Breast epithelium (tissue), 3 donors: Measurements from ENCODE around the gene TAF4B.
"Not testable (repeated sequence)": the region's sequence is repeated elsewhere in the genome, so short reads cannot be mapped to it uniquely, and the experiment has no call there.

Experiments used
- CTCF ChIP-seq, 3 donors: fragments of 450-650 bp; IDR thresholded peaks; one replicate each; pipeline ENCODE4 v1.5.1; 2016 to 2017; ENCODE audit warnings: antibody characterized with exemption in 3 of 3, mild to moderate bottlenecking in 3 of 3, moderate library complexity in 3 of 3
- POLR2A ChIP-seq: fragments of 450-650 bp; IDR thresholded peaks from one replicate; pipeline ENCODE4 v1.6.1; 2016; ENCODE audit warnings: antibody characterized with exemption, mild to moderate bottlenecking, moderate library complexity
- POLR2AphosphoS5 ChIP-seq, 3 donors: sonication (generic); formaldehyde crosslinking; IDR thresholded peaks; one replicate each; pipeline ENCODE4 v1.6.1; 2017; ENCODE audit warnings: antibody characterized with exemption in 3 of 3

DNA sequence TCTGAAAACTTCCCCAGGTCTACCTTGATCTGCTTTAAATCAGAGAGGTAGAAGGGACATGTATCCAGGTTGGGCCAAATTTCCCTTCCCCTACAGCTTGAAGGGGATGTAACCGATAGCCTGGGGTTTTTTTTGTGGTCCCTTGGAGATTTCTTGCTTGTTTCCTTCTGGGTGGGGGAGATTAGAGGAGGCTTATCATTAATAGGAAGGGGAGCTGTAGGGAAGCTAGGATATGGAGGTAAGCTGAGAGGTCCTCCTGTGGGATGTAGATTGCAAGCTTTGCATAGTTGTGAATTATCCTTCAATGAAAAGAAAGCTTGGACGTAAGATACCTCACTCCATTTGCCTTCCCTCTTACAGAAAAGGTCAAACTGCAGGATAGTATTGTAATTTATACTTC is 11.1 kb downstream of the TAF4B start:
- TF ChIP-seq CTCF (IDR thresholded peaks at IDR 0.05); POLR2A; POLR2AphosphoS5 (IDR thresholded peaks at IDR 0.05): not testable (repeated sequence)
